Activated CD4-positive, alpha-beta memory T cell treated with anti-CD3 and anti-CD28 coated beads for 36 hours (primary cell): ENCODE results near the gene PMM2. TPM values are rescaled to one million over a fixed set of nuclear protein-coding genes. Genes with fewer than 3 reads are reported as not detected.
"Not testable (repeated sequence)": the region's sequence is repeated elsewhere in the genome, so short reads cannot be mapped to it uniquely, and the experiment has no call there.

Source experiments
- CTCF ChIA-PET: fragments of 350-600 bp; sonication (Branson Sonifier 250); formaldehyde crosslinking; loops from one replicate; lab custom pipeline; 2021; ENCODE audit warnings: antibody characterized with exemption, inconsistent platforms; lab: Charles Lee
- POLR2A ChIA-PET: fragments of 350-600 bp; sonication (Branson Sonifier 250); formaldehyde crosslinking; loops from one replicate; lab custom pipeline; 2021; ENCODE audit warnings: antibody characterized with exemption; lab: Charles Lee
- DNase-seq: peaks from one replicate; pipeline ENCODE4 v3.0.0-alpha.2; 2020
- H3K27ac Mint-ChIP-seq: one replicate; pipeline ENCODE4 v1.8.0; 2021; ENCODE audit warnings: mixed read lengths
- H3K27me3 Mint-ChIP-seq: one replicate; pipeline ENCODE4 v1.8.0; 2021; ENCODE audit warnings: mixed read lengths
- H3K36me3 Mint-ChIP-seq: one replicate; pipeline ENCODE4 v1.8.0; 2021; ENCODE audit warnings: mixed read lengths
- H3K4me1 Mint-ChIP-seq: one replicate; pipeline ENCODE4 v1.8.0; 2021; ENCODE audit warnings: low read depth, mixed read lengths
- H3K4me3 Mint-ChIP-seq: one replicate; pipeline ENCODE4 v1.8.0; 2021; ENCODE audit warnings: mild to moderate bottlenecking, mixed read lengths
- H3K9me3 Mint-ChIP-seq: one replicate; pipeline ENCODE4 v1.8.0; 2021; ENCODE audit warnings: mixed read lengths
- intact Hi-C: fragments of 100-400 bp; cut with micrococcal nuclease; formaldehyde crosslinking; loops from one replicate; pipeline ENCODE4 v1.15.1; 2023
- total RNA-seq, 2 experiments: library from RNA; stranded (reverse); gene quantifications; one replicate each; pipeline ENCODE4 v1.2.3, GENCODE V29; 2021

The PMM2 gene
- total RNA-seq, 2 experiments from 2014 or later: 34.0 to 36.0 TPM

- CTCF ChIA-PET: no interaction called here
- Mint-ChIP-seq H3K9me3 (no peaks in the 10 kb centered on the region), H3K4me3 (no peak overlapping the region), H3K27ac (no peak overlapping the region), H3K4me1 (peaks cover 4% of the 10 kb centered on the region), H3K36me3 (no peaks in the 10 kb centered on the region), H3K27me3 (no peaks in the 10 kb centered on the region)
- POLR2A ChIA-PET: no interaction called here
- no peak for DNase-seq
- intact Hi-C loops: no loop called here
Measured at GRCh38 chr16:8788578-8789172, 9.0 kb upstream of the PMM2 start.

GRCh38 chr16:8795091-8795490 is 2.5 kb upstream of the PMM2 start:
- Mint-ChIP-seq H3K4me1 (peaks cover 42% of the 10 kb centered on the region), H3K4me3 (no peak overlapping the region), H3K36me3 (peaks cover 3% of the 10 kb centered on the region), H3K9me3 (no peaks in the 10 kb centered on the region), H3K27ac (no peak overlapping the region), H3K27me3 (no peaks in the 10 kb centered on the region)
- DNase-seq: no peak
- CTCF ChIA-PET: no interaction called here
- POLR2A ChIA-PET: no interaction called here
- intact Hi-C loops: loop anchor here (5.0 kb wide), 1 partner anchor 297 kb away; the partner anchor contains the start of gene HAPSTR1

GRCh38 chr16:8795818-8796217 is 1.8 kb upstream of the PMM2 start:
- ChIA-PET CTCF (interaction anchor here (0.9 to 1.5 kb wide), 2 partner anchors 84 to 141 kb away, joined by 3 to 5 read pairs; no protein-coding TSS in a partner anchor), POLR2A (no interaction called here)
- peaks cover 3% of the 10 kb centered on the region for H3K36me3 Mint-ChIP-seq
- no peaks in the 10 kb centered on the region for H3K9me3 Mint-ChIP-seq
- H3K27me3 Mint-ChIP-seq: no peaks in the 10 kb centered on the region
- intact Hi-C loops: loop anchor here (2.0 to 5.0 kb wide), 2 partner anchors 141 to 296 kb away; partner anchors contain the start of gene HAPSTR1
- H3K4me1 Mint-ChIP-seq: peaks cover 44% of the 10 kb centered on the region
- no peak for DNase-seq
- peak overlapping the region; percentile 92 for H3K4me3 Mint-ChIP-seq
- H3K27ac Mint-ChIP-seq: peak overlapping the region; percentile 18

GRCh38 chr16:8796469-8797363 is 923 bp upstream of the PMM2 start:
- peaks cover 50% of the 10 kb centered on the region for H3K4me1 Mint-ChIP-seq
- no peaks in the 10 kb centered on the region for H3K9me3 Mint-ChIP-seq
- DNase-seq: no peak
- peak overlapping the region; percentile 88 for H3K27ac Mint-ChIP-seq
- CTCF ChIA-PET: interaction anchor here (0.9 to 2.1 kb wide), 6 partner anchors 83 to 230 kb away, joined by 3 to 10 read pairs (median 4); no protein-coding TSS in a partner anchor
- H3K27me3 Mint-ChIP-seq: no peaks in the 10 kb centered on the region
- intact Hi-C loops: loop anchor here (1.0 to 5.0 kb wide), 7 partner anchors 73 to 296 kb away; partner anchors contain the start of genes CARHSP1, HAPSTR1 and METTL22
- POLR2A ChIA-PET: interaction anchor here (0.9 to 1.9 kb wide), 4 partner anchors 9 to 295 kb away, joined by 3 to 9 read pairs (median 6); partner anchors contain the start of genes CARHSP1, HAPSTR1 and METTL22
- peak overlapping the region; percentile 92 for H3K4me3 Mint-ChIP-seq
- peaks cover 7% of the 10 kb centered on the region for H3K36me3 Mint-ChIP-seq

- H3K4me3 Mint-ChIP-seq: peak overlapping the region; percentile 92
- peaks cover 19% of the 10 kb centered on the region for H3K36me3 Mint-ChIP-seq
- H3K4me1 Mint-ChIP-seq: peaks cover 50% of the 10 kb centered on the region
- DNase-seq: peak; percentile 39
- H3K27ac Mint-ChIP-seq: peak overlapping the region; percentile 88
- H3K9me3 Mint-ChIP-seq: no peaks in the 10 kb centered on the region
- no peaks in the 10 kb centered on the region for H3K27me3 Mint-ChIP-seq
- intact Hi-C loops: loop anchor here (5.0 kb wide), 1 partner anchor 294 kb away; the partner anchor contains the start of gene HAPSTR1
- POLR2A ChIA-PET: interaction anchor here (1.7 to 1.9 kb wide), 2 partner anchors 71 to 177 kb away, joined by 5 to 9 read pairs; partner anchors contain the start of genes CARHSP1 and METTL22
- CTCF ChIA-PET: interaction anchor here (1.0 to 2.1 kb wide), 4 partner anchors 71 to 231 kb away, joined by 3 to 10 read pairs (median 4); partner anchors contain the start of gene CARHSP1
Measured at GRCh38 chr16:8798174-8798527, 512 bp downstream of the PMM2 start.

GRCh38 chr16:8798535-8799157 is 1.0 kb downstream of the PMM2 start:
- intact Hi-C loops: loop anchor here (5.0 kb wide), 1 partner anchor 294 kb away; the partner anchor contains the start of gene HAPSTR1
- POLR2A ChIA-PET: interaction anchor here (0.6 to 1.9 kb wide), 2 partner anchors 70 to 821 kb away, joined by 3 to 9 read pairs; partner anchors contain the start of gene CARHSP1
- Mint-ChIP-seq H3K36me3 (peaks cover 22% of the 10 kb centered on the region), H3K4me3 (peak overlapping the region; percentile 92), H3K27ac (peak overlapping the region; percentile 88), H3K4me1 (peaks cover 48% of the 10 kb centered on the region), H3K9me3 (no peaks in the 10 kb centered on the region), H3K27me3 (no peaks in the 10 kb centered on the region)
- CTCF ChIA-PET: interaction anchor here (1.0 to 2.1 kb wide), 3 partner anchors 70 to 144 kb away, joined by 3 to 10 read pairs (median 4); partner anchors contain the start of gene CARHSP1
- DNase-seq: peak; percentile 13

- Mint-ChIP-seq H3K9me3 (no peaks in the 10 kb centered on the region), H3K4me1 (peaks cover 34% of the 10 kb centered on the region), H3K36me3 (peaks cover 38% of the 10 kb centered on the region), H3K27me3 (no peaks in the 10 kb centered on the region), H3K4me3 (no peak overlapping the region), H3K27ac (no peak overlapping the region)
- ChIA-PET POLR2A (no interaction called here), CTCF (interaction anchor here (1.5 kb wide), 1 partner anchor 134 kb away, joined by 7 read pairs; no protein-coding TSS in a partner anchor)
- intact Hi-C loops: no loop called here
- no peak for DNase-seq
Measured at GRCh38 chr16:8801701-8802100, 4.1 kb downstream of the PMM2 start.

GRCh38 chr16:8803733-8804132 is 6.1 kb downstream of the PMM2 start:
- H3K9me3 Mint-ChIP-seq, H3K27ac Mint-ChIP-seq, DNase-seq, H3K27me3 Mint-ChIP-seq, H3K4me3 Mint-ChIP-seq, intact Hi-C loops, POLR2A ChIA-PET: not testable (repeated sequence)
- CTCF ChIA-PET: interaction anchor here (0.8 kb wide), 1 partner anchor 143 kb away, joined by 3 read pairs; no protein-coding TSS in a partner anchor
- Mint-ChIP-seq H3K4me1 (peaks cover 25% of the 10 kb centered on the region), H3K36me3 (peaks cover 47% of the 10 kb centered on the region)

GRCh38 chr16:8804313-8804712 is 6.7 kb downstream of the PMM2 start:
- H3K4me3 Mint-ChIP-seq: no peak overlapping the region
- ChIA-PET POLR2A (no interaction called here), CTCF (interaction anchor here (0.8 kb wide), 1 partner anchor 144 kb away, joined by 3 read pairs; no protein-coding TSS in a partner anchor)
- H3K4me1 Mint-ChIP-seq: peaks cover 21% of the 10 kb centered on the region
- no peak overlapping the region for H3K27ac Mint-ChIP-seq
- H3K9me3 Mint-ChIP-seq: no peaks in the 10 kb centered on the region
- intact Hi-C loops: no loop called here
- H3K27me3 Mint-ChIP-seq: no peaks in the 10 kb centered on the region
- peaks cover 53% of the 10 kb centered on the region for H3K36me3 Mint-ChIP-seq
- DNase-seq: no peak

- ChIA-PET POLR2A (interaction anchor here (0.8 to 0.9 kb wide), 2 partner anchors 9 to 39 kb away, joined by 3 read pairs; partner anchors contain the start of gene TMEM186), CTCF (interaction anchor here (1.3 kb wide), 1 partner anchor 202 kb away, joined by 3 read pairs; no protein-coding TSS in a partner anchor)
- intact Hi-C loops: no loop called here
- peaks cover 65% of the 10 kb centered on the region for H3K36me3 Mint-ChIP-seq
- no peak for DNase-seq
- no peak overlapping the region for H3K4me3 Mint-ChIP-seq
- peaks cover 6% of the 10 kb centered on the region for H3K4me1 Mint-ChIP-seq
- no peaks in the 10 kb centered on the region for H3K27me3 Mint-ChIP-seq
- H3K9me3 Mint-ChIP-seq: no peaks in the 10 kb centered on the region
- no peak overlapping the region for H3K27ac Mint-ChIP-seq
Measured at GRCh38 chr16:8806272-8806983, 8.8 kb downstream of the PMM2 start.
